Stimulated activated CD8-positive, alpha-beta memory T cell treated with anti-CD3 and anti-CD28 coated beads, Interleukin-15, amount 100 ng/mL, for 48 hours (primary cell): ENCODE measurements around the gene CCDC9B.
A peak's percentile ranks its signal among the peaks of the same experiment; 100 is the strongest.

Experiments
- DNase-seq, 2 donors: peaks; one replicate each; pipeline ENCODE4 v3.0.0-alpha.2; 2020; ENCODE audit warnings: low read depth in 2 of 2

Gene CCDC9B

GRCh38 chr15:40365624-40366456, 25.1 kb upstream of the CCDC9B start:
- DNase-seq = no peak

DNA sequence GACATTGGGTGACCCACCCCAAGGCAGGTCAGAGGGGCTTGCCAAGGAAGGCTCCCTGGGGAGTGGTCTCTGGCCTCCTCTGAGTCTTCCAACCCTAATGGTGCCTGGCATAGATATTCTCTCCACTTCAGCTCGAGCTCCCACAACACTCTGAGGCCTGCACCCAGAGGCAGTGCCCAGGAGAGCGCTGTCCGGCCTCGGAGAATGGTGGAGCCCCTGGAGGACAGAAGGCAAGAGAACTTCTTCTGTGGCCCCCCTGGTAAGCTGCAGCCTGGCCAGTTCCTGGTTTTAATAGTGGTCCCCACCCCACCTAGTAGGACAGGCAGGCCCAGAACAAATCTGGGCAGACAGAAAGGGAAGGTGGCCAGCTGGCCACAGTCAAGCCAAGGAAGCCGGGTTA, 24.3 kb upstream of the CCDC9B start:
- no peak for DNase-seq

GRCh38 chr15:40364251-40364650, 23.5 kb upstream of the CCDC9B start:
- DNase-seq = no peak

DNA sequence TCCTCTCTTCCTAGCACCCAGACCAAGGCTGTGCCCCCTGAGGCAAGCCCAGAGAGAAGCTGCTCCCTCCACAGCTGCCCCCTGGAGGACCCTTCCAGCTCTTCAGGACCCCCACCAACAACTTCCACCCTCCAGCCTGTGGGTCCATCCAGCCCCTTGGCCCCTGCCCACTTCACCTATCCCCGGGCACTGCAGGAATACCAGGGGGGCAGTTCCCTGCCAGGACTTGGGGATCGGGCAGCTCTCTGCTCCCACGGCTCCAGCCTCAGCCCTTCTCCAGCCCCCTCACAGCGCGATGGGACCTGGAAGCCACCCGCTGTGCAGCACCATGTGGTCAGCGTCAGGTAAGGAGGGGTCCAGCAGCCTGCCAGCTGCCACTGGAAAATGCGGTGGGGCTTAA, 22.9 kb upstream of the CCDC9B start:
- no peak for DNase-seq

- no peak for DNase-seq
These were observed 20.9 kb upstream of the CCDC9B start for GRCh38 chr15:40361640-40362039.

DNA sequence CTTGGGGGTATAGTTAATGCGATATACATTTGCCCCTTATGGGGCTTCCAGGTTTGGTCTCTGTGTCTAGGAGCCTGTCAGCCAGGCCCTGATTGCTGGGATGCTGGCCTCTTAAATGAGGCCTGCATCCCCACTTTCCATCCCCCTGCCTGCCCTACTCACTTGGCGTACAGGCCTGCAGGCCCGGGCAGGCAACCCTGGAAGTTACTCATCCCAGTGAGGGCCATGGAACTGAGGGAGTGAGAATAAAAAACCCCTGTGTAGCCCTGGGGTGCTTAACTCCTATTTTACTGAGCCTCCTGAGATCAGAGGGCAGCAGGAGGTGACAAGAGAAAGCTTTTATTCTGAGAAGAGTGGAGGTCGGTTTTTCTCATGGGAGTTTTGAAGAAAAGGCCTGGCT, 19.3 kb upstream of the CCDC9B start:
- no peak for DNase-seq

DNA sequence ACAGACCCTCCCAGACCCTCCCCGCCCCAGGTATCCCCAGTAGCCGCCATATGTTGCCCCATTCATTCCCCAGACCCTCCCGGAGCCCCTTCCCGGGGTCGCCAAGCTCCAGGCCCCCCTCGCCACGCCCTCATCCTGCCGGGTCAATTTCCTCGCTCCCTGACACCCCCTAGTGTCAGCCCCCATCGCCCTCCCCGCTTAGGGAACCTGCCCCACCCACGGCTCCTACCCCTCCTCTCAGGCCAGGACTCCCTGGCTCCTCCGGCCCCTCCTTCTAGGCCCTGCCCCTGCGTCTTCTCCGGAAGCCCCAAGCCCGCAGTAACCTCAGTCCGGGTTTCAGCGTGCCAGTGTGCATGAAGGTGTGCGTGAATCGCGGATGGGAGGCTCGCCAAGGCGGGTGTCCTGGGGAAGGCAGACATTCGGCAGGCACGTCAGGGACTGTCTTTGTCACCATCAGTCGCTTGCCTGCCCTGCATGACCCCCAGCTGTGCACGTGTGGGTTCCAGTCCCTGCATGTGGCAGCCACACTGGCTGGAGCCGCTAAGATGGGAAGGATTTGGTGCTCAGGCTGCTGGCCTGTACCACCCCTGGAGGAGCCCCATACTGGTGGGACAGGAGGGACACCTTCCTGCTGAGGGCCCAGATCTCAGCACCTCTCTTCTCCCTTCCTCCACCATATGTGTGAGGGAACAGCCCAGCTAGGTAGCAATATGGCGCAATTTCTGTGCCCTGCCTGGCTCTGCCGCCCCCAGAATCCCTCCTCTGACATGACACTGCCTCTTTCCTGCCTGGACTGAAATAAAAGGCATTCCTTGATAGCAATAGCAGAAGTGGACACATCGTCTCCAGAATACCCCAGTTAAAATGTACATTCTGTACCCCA, 18.0 kb upstream of the CCDC9B start:
- DNase-seq = no peak

DNA sequence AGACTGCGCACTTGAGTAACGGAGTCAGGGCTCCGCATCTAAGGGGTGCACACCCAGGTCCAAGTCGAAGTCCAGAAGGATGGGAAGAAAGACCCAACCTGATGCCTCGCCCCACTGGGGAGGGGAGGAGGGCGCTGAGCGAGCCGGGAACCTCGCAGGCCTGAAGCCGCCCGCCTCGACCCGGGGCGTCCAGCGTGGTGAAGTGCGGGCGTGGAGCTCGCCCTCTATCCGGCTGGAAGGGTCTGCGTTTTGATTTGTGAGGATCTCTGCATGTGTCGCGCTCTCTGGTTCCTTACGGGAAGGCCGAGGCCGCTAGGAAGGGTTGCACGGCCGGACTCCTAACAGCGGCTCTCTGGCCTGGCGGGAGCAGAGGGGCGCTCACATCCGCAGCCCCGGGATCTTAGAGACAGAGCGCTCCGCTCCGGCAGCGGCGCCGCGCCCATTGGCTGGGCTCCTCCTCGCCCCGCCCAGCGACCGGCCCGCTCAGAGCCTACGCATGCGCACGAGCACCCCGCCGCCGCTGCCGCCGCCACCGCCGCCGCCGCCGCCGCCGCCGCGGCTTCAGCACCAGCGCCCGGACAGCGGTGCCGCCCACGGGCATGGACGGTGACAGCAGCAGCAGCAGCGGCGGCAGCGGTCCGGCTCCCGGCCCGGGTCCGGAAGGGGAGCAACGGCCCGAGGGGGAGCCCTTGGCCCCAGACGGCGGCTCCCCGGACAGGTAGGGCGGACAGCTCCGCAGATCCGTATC, 17.2 kb upstream of the CCDC9B start, which contains the start of gene DISP2:
TSS of gene DISP2 (plus strand) at position 497 of the 748 bp plus-strand sequence. CDS start at position 600, 103 bp downstream.
- peak; percentile 77 to 85 for DNase-seq

DNA sequence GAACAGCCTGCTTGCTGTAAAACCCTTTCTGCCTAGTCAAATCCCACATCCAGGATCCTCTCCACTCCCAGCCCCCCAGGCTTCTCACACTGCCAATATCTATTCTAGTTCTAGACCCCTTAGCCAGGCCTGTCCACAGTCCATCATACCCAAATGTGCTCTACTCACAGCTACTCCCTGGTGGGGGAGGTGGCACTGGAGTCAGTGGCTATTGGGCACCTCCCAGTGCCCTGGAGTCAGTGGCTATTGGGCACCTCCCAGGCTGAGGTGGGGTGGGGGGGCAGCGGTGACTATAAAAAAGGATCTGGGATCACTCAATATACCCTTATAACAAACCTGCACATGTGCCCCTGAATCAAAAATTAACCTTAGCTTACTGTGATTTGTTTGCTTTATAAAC, 16.5 kb upstream of the CCDC9B start:
- DNase-seq = no peak

DNA sequence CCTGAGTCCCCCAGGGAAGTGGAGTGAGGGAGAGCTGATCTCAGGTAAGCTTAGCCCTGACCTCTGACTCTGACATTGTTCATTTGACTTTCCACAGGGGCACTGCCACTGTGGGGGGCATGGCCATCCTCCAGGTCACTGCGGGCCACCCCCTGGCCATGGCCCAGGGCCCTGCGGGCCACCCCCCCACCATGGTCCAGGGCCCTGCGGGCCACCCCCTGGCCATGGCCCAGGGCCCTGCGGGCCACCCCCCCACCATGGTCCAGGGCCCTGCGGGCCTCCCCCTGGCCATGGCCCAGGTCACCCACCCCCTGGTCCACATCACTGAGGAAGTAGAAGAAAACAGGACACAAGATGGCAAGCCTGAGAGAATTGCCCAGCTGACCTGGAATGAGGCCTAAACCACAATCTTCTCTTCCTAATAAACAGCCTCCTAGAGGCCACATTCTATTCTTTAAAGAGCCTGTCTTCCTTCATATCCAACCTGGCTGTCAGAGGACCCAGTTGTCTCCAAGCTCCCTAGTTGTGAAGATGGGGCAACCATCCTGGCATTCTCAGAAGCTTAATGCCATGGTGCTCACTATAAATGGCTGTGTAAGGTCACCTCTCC, 15.3 kb upstream of the CCDC9B start:
- DNase-seq = no peak

DNA sequence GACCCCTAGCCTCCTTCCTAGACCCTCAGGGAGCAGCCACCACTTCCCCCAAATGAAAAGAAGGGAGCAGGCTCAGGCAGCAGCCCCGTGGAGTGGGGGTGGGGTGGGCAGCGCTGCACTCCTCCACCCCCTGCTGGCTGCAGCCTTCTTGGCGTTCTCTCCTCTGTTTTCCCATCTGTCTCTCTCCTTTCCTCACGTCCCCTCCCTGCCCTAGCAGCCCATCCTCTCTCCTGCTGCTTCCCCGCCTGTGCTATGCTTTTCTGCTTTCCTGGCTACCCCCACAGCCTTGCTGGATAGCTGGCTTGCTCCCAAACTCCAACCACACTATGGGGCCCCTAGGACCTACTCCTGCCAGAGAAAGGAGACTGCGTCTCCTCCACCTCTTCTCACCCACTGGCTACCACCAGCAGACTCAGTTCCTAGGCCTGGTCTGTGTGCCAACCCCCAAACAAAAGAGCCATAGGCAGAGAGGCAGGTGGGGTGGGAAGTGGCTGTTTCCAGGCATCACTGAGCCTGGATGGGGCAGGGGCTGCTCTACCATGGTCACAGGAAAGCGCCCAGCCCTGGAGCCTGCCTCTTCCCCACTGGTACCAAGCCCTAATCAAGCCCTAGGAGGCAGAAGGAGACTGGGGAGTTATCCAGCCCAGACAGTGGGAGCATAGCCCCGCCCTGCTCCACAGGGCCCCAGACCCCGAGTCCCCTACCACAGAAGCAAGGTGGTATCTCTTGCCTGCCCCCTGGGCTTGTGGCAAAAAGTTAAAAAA, 13.9 kb upstream of the CCDC9B start:
- no peak for DNase-seq

DNA sequence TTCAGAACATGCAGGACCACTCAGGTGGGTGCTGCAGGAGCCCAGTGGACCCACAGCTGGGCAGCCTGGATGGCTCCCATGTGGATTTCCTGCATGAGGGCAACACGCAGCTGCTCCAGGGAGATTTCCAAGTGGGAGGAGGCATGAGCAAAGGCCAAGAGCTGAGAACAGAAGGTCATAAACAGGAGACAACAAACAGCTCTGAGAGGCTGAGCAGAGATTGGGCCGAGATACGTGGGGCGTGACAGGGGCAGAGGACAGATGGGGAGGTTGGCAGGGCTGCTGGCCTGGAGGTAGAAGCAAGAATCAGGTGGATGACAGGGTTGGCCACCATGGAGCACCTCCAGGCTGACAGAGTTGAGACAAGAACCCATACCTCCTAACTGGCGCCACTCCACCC, 13.0 kb upstream of the CCDC9B start:
- DNase-seq = no peak

DNA sequence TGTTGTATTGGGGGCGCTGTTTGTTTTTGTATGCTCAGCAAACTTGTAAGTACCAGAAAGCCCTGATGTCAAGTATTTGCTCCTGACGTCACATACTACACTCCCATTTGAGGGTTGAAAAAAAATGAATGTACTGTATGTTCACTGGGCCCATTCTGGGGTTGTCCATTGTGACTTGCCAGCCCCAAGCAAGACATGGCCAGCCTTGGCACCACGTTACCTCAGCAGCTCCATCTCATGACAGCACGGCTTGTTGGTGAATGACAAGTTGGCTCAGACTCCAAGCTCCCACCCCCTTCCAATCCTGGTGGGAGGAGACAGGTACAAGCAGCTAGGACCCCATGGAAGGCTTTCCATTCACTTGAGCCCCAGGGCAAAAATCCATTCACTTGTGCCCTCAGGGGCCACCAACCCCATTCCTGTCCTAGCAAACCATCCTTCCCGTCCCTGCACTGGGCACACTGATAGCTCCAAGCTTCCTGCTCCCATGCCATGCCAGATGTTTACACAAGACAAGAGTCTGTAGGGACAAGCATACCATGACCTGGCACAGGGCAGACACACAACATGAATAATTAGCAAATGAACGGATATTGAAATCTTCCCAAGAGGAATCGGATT, 11.7 kb upstream of the CCDC9B start:
- DNase-seq = no peak

- DNase-seq = no peak
These were observed 8.4 kb upstream of the CCDC9B start for GRCh38 chr15:40349163-40349562.

GRCh38 chr15:40348474-40348870, 7.7 kb upstream of the CCDC9B start:
- DNase-seq = no peak

- DNase-seq = no peak
These were observed 7.1 kb upstream of the CCDC9B start for GRCh38 chr15:40347559-40348473.

GRCh38 chr15:40346579-40347558, 6.1 kb upstream of the CCDC9B start:
- DNase-seq = no peak
